ENCODE measurements around the gene SLC19A1.

The SLC19A1 gene

DNA sequence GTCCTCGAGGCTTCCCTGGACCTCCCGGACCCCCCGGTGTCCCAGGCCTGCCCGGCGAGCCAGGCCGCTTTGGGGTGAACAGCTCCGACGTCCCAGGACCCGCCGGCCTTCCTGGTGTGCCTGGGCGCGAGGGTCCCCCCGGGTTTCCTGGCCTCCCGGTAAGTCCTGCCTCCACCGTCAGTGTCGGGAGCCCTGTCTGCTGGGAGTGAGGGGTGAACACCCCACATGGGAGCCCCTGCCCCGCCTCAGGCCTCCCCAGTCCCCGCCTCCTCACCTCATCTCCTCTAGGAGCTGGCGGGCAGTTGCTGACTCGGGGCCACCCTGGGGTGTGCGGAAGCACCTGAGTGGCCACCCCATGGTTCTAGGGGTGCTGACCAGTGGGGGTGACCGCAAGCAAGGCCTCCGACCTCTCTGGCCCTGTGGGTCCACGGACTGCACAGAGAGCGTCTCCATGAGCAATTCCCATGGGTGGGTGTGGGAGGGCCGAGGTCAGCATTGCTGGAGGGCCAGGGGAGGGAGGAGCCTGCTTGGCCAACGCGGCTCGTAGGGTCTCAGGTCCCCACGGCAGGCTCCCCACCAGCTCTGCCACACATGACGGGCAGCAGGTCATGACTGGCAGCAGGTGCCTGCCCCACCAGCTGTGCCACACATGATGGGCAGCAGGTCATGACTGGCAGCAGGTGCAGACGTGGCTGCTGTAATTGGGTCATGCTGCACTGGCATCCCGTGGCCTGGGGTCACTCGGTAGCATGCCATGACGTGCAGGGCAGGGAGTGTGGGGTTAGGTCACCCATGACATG is 61.3 kb downstream of the SLC19A1 start:
- TF ChIP-seq, protein P1, sequence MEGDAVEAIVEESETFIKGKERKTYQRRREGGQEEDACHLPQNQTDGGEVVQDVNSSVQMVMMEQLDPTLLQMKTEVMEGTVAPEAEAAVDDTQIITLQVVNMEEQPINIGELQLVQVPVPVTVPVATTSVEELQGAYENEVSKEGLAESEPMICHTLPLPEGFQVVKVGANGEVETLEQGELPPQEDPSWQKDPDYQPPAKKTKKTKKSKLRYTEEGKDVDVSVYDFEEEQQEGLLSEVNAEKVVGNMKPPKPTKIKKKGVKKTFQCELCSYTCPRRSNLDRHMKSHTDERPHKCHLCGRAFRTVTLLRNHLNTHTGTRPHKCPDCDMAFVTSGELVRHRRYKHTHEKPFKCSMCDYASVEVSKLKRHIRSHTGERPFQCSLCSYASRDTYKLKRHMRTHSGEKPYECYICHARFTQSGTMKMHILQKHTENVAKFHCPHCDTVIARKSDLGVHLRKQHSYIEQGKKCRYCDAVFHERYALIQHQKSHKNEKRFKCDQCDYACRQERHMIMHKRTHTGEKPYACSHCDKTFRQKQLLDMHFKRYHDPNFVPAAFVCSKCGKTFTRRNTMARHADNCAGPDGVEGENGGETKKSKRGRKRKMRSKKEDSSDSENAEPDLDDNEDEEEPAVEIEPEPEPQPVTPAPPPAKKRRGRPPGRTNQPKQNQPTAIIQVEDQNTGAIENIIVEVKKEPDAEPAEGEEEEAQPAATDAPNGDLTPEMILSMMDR (IDR thresholded peaks at IDR 0.05; ENCODE audit: low read depth, low read length) = no peak
- no peak overlapping the region for H3K4me3 ChIP-seq (ENCODE audit: low read depth, low read length)

DNA sequence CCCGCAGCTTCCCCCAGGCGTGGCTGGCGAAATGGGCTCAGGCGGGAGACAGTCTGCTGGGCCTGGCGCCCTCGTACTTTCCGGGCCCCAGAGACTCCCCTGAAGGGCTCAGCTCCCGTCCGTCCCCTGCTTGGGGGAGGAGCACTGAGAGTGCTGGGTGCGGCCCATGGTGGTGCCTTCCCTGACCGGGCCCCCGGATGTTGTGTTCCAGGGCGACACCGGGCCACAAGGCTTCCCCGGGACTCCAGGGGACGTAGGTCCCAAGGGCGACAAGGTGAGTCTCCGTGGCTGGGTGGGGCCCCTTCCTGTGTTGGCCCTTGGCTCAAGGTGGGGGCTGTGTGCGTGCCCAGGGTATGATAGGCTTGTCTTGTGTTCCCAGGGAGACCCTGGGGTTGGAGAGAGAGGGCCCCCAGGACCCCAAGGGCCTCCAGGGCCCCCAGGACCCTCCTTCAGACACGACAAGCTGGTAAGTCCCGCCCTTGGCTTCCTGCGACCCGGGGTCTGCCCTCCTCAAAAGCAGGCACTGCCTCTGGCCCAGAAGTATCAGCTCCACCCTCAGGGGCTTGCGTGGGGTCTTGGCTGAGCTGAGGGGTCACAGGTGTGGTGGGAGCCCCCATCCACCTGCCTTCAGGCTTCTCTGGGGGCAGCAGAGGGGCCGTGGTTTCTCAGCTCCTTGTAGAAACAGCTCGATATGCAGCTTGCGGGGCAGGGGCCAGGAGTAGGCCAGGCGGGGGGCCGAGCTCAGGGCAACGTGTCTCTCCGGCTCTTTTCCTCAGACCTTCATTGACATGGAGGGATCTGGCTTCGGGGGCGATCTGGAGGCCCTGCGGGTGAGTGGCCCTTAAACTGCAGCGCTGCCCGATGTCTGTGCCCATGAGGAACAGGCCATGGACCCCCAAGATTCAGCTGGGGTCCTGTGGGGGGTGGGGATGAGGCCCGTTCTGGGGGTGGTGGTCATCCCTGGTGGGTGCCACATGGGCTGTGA is 62.3 kb downstream of the SLC19A1 start:
- TF ChIP-seq, protein P1 (IDR thresholded peaks at IDR 0.05; ENCODE audit: low read depth, low read length) = no peak
- H3K4me3 ChIP-seq (ENCODE audit: low read depth, low read length) = no peak overlapping the region

DNA sequence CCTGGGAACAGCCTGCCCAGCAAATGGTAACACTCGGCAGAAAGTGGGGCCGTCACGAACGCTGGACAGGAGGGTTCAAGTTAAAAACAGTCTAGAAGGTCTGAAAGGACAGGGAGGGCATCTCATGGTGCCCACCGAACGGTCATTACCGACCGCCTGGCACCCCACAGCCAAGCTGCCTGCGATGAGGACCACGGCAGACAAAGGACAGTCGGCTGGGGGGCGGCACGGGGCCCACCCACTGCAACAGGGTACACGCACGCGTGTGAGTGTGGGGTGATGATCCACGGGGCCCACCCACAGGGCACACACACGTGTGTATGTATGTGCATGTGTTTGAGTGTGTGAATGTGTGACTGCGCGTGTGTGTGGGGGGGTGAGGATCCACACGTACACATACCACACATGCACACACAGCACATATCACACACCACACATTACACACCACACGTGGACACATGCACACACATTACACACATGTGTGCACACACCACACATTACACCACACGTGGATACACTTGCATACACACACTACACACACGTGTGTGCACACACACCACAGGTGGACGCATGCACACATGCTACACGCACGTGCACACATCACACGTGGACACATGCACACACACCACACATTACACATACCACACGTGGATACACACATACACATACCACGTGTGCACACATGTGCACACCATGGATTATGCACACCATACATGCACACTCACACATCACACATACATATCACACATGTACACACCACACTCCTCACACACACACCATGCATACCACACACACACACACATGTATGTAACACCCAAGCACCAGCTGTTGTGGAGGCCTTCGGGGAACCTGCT is 63.2 kb downstream of the SLC19A1 start:
- H3K4me3 ChIP-seq (ENCODE audit: low read depth, low read length) = no peak overlapping the region
- TF ChIP-seq, protein P1 (IDR thresholded peaks at IDR 0.05; ENCODE audit: low read depth, low read length) = no peak

DNA sequence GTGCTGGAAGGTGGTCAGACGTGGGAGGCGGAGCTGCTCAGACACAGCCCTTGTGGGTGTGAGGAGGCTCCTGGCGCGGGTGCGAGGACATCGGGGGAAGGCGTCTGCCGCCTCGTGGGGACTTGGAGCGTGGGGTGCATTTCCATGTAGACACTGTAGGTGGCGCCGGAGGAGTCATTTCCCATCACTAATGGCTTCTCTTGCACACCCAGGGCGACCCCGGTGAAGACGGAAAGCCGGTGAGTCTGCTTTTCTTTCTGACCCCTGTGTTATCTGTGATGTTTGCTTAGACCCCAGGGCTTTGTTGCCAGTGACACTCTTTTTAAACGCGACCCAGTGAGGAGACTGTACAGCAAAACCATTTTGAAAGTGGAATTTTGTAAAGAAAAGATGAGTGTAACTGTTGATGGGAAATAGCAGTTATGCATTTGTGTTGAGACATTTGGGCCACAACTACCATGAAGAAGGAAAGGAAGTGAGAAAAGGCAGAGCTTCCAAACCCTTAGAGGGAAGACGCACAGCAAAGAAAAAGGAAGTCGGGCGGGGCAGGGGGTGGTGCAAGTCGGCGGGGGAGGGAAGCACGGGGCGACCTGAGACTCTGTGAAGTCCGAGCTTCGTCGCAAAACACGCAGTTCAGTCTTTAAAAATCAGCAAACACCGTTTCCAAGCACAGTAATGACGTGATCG is 64.0 kb downstream of the SLC19A1 start:
- TF ChIP-seq, protein P1 (IDR thresholded peaks at IDR 0.05; ENCODE audit: low read depth, low read length) = peak; percentile 71

DNA sequence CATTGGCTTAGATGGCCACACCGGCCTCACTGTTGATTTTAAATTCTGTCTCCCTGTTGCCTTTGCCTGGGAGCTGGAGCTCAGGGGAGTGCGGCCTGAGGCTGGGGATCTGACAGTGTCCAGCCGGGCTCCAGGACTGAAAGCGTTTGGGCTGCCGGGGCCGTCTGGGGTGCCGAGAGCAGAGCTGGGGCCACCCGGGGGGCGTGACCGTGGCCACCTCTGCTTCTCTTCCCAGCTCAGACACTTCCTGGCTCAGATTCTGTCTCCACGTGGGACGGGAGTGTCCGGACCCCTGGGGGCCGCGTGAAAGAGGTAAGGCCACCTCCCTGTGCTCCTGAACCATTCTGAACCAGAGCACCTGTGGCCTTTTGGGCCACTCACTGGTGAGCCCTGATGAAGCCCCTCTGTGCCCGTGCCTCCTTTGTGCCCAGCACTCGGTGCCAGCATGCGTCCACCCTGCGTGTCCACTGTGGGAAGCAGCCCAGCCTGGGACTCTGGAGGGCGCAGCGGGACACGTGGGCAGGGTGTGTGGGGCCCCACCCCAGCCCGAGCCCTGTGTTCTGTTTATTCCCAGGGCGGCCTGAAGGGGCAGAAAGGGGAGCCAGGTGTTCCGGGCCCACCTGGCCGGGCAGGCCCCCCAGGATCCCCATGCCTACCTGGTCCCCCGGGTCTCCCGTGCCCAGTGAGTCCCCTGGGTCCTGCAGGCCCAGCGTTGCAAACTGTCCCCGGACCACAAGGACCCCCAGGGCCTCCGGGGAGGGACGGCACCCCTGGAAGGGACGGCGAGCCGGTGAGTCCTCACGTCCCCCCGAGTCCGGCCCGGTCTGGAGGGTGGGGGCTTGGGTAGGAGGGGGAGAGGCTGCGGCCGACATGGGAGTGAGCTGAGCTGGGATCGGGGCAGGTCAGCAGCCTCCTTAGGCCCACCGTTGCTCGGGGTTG is 64.8 kb downstream of the SLC19A1 start:
- H3K4me3 ChIP-seq (ENCODE audit: low read depth, low read length) = no peak overlapping the region

More for the DNA sequence above, 64.0 kb downstream of the SLC19A1 start:
- H3K4me3 ChIP-seq (ENCODE audit: low read depth, low read length) = no peak overlapping the region

More for the DNA sequence above, 64.8 kb downstream of the SLC19A1 start:
- TF ChIP-seq, protein P1 (IDR thresholded peaks at IDR 0.05; ENCODE audit: low read depth, low read length) = no peak

All from WI38 (cell line).